Psoas muscle (tissue), 8 donors: Measurements from ENCODE around the gene PLOD1. TPM values are rescaled to one million over a fixed set of nuclear protein-coding genes. Genes with fewer than 3 reads are reported as not detected.
"Not testable (repeated sequence)": the region's sequence is repeated elsewhere in the genome, so short reads cannot be mapped to it uniquely, and the experiment has no call there.

Experiments used
- ATAC-seq, 4 donors: fragments of 200-7000 bp; cut with Tn5 transposase; one replicate each; pipeline ENCODE4 v1.9.1; 2020; ENCODE audit warnings: moderate library complexity in 3 of 4, mild to moderate bottlenecking in 2 of 4
- DNase-seq, 2 donors: peaks; one replicate each; pipeline ENCODE4 v3.0.0-alpha.2; 2020
- H3K27ac ChIP-seq: fragments of 200-600 bp; one replicate; pipeline ENCODE4 v1.8.0; 2022
- H3K27me3 ChIP-seq, 3 donors: fragments of 200-600 bp in 1 of 3; one replicate each; pipeline versions ENCODE4 v1.6.1 to v1.8.0; 2013 to 2022; ENCODE audit warnings: low read length in 2 of 3, mild to moderate bottlenecking in 2 of 3, moderate library complexity in 1 of 3; ENCODE audit not compliant: insufficient read depth in 3 of 3
- H3K36me3 ChIP-seq, 2 donors: fragments of 200-600 bp in 1 of 2; one replicate each; pipeline versions ENCODE4 v1.6.1 to v1.8.0; 2013 to 2022; ENCODE audit warnings: low read depth in 1 of 2, mild to moderate bottlenecking in 1 of 2, moderate library complexity in 1 of 2; ENCODE audit not compliant: insufficient read depth in 1 of 2
- H3K4me1 ChIP-seq: fragments of 200-600 bp; one replicate; pipeline ENCODE4 v1.8.0; 2022
- H3K4me3 ChIP-seq: fragments of 200-600 bp; one replicate; pipeline ENCODE4 v1.8.0; 2022; ENCODE audit warnings: mild to moderate bottlenecking
- H3K9me3 ChIP-seq: fragments of 200-600 bp; one replicate; pipeline ENCODE4 v1.8.0; 2022
- CTCF ChIP-seq: fragments of 200-600 bp; IDR thresholded peaks from one replicate; pipeline ENCODE4 v1.8.0; 2022; ENCODE audit warnings: antibody characterized with exemption
- WGBS, 3 donors: extraction: QIAGEN DNeasy Blood & Tissue Kit; methylation state at CpG; one replicate each; pipeline versions ENCODE4 v1.1.6 to v1.1.7; 2013; 5-methylcytosine and 5-hydroxymethylcytosine counted together
- intact Hi-C, 2 donors: fragments of 100-400 bp; cut with DNase I; formaldehyde crosslinking; loops; one replicate each; pipeline versions ENCODE4 v1.11.0 to v1.14.2; 2022
- polyA plus RNA-seq, 3 donors: library from polyadenylated mRNA; stranded (reverse); fragments of 200-250 nt; gene quantifications; one replicate each; pipeline ENCODE4 v1.2.3, GENCODE V29; 2013
- total RNA-seq, 4 donors: library from RNA; stranded (reverse); fragmentation: NEBNext Ultra II Directional in 2 of 4; extraction: Animal tissue kit (Norgen Biotek cat#: 25700) in 2 of 4; gene quantifications; one replicate each; pipeline versions ENCODE4 v1.2.1 to v1.2.4, GENCODE V29; 2021 to 2023
- donor health status: healthy with polysubstance abuse.
- donor health status: DM: no; HTN: no; CAD: no; lungs with moderate emphysema.
- donor health status: Bipolar disorder and iron deficiency.
- donor health status: healthy.
- donor health status: DM: yes; HTN: yes; CAD: no.
- donor health status: DM: no; HTN: no; CAD: no.
- donor health status: DM: no; HTN: no; CAD: no.
- donor health status: DM: yes; HTN: yes; CAD: no.

Gene PLOD1
- total and polyA plus RNA-seq, 7 donors = 25.1 to 52.3 (median 36.3) TPM

GRCh38 chr1:11923827-11924113 lies 10.7 kb upstream of the PLOD1 start:
- ATAC-seq (no peak), DNase-seq (no peak)
- H3K27me3 ChIP-seq = no peaks in the 10 kb centered on the region
- H3K9me3 ChIP-seq = no peaks in the 10 kb centered on the region
- intact Hi-C loops = no loop called here
- peak overlapping the region; percentile 68 for H3K4me3 ChIP-seq
- H3K27ac ChIP-seq = peak overlapping the region; percentile 80
- no peak for TF ChIP-seq CTCF
- H3K36me3 ChIP-seq = peaks cover 0 to 41% of the 10 kb centered on the region in 2 donors
- WGBS, 3 donors = 18 to 43% (median 22%) methylated on average over 5 of the region's 5 CpGs
- peaks cover 70% of the 10 kb centered on the region for H3K4me1 ChIP-seq

- Histone ChIP-seq H3K4me1 (peaks cover 69% of the 10 kb centered on the region), H3K27ac (peak overlapping the region; percentile 80), H3K9me3 (no peaks in the 10 kb centered on the region), H3K27me3 (no peaks in the 10 kb centered on the region), H3K4me3 (peak overlapping the region; percentile 68), H3K36me3 (peaks cover 0 to 36% of the 10 kb centered on the region in 2 donors)
- ATAC-seq (no peak), DNase-seq (no peak)
- intact Hi-C loops = no loop called here
- 43 to 57% (median 48%) methylated on average over 16 of the region's 16 CpGs for WGBS, 3 donors
- no peak for TF ChIP-seq CTCF
Measured at GRCh38 chr1:11924334-11925195, 10.0 kb upstream of the PLOD1 start.

- H3K9me3 ChIP-seq, H3K27me3 ChIP-seq, intact Hi-C loops, DNase-seq: not testable (repeated sequence)
- ATAC-seq = peak in 2 of 4 donors; percentile 7 to 12
- peaks cover 0 to 28% of the 10 kb centered on the region in 2 donors for H3K36me3 ChIP-seq
- peaks cover 69% of the 10 kb centered on the region for H3K4me1 ChIP-seq
- 3 to 13% (median 6%) methylated on average over 5 to 41 of the region's 54 CpGs for WGBS, 3 donors
- peak overlapping the region; percentile 68 for H3K4me3 ChIP-seq
- peak overlapping the region; percentile 80 for H3K27ac ChIP-seq
Measured at GRCh38 chr1:11925196-11925937, 9.2 kb upstream of the PLOD1 start.

GRCh38 chr1:11925938-11926292 lies 8.6 kb upstream of the PLOD1 start:
- WGBS, 3 donors = 0 to 3% (median 1%) methylated on average over 19 to 41 of the region's 41 CpGs
- peak overlapping the region; percentile 71 for H3K27ac ChIP-seq
- intact Hi-C loops = no loop called here

More at GRCh38 chr1:11925938-11926292, 8.6 kb upstream of the PLOD1 start:
- Histone ChIP-seq H3K9me3 (no peaks in the 10 kb centered on the region), H3K27me3 (no peaks in the 10 kb centered on the region), H3K4me3 (peak overlapping the region; percentile 68), H3K36me3 (peaks cover 0 to 25% of the 10 kb centered on the region in 2 donors), H3K4me1 (peaks cover 66% of the 10 kb centered on the region)
- DNase-seq (peak in 1 of 2 donors; percentile 38), ATAC-seq (peak in 2 of 4 donors; percentile 8 to 11)
- TF ChIP-seq CTCF = no peak
